GM19035 (cell line): ENCODE results near the gene OR8B3.
A peak's percentile ranks its signal among the peaks of the same experiment; 100 is the strongest.
"Not testable (repeated sequence)": the region's sequence is repeated elsewhere in the genome, so short reads cannot be mapped to it uniquely, and the experiment has no call there.

Experiments
- ATAC-seq: cut with Tn5 transposase; IDR thresholded peaks from one replicate; pipeline ENCODE4 v1.9.1; 2021; ENCODE audit not compliant: unreplicated experiment

OR8B3 gene, protein sequence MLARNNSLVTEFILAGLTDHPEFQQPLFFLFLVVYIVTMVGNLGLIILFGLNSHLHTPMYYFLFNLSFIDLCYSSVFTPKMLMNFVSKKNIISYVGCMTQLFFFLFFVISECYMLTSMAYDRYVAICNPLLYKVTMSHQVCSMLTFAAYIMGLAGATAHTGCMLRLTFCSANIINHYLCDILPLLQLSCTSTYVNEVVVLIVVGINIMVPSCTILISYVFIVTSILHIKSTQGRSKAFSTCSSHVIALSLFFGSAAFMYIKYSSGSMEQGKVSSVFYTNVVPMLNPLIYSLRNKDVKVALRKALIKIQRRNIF

DNA sequence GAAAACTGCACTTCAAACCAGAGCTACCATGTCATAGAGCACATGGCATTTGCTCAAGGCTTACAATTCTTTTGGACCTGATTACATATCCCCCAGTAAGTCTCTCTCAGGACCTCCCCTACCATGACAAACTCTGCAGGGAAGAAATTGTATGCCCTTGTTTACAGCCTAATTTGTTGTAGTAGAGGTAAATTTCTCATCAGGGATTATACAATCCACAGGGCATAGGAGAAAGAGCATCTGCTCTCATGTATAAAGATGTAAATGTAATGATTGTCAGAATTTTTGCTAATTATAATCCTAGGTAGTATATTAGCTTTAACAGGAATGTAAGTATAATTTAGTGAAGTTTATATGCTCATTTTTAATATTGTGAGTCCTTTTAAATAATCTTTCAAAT lies at the start of gene OR8B3:
Gene OR8B3, minus strand, starts transcription at position 101 of the 400 bp plus-strand sequence. CDS start 1,673 bp downstream, outside the sequence.
- no peak for ATAC-seq

DNA sequence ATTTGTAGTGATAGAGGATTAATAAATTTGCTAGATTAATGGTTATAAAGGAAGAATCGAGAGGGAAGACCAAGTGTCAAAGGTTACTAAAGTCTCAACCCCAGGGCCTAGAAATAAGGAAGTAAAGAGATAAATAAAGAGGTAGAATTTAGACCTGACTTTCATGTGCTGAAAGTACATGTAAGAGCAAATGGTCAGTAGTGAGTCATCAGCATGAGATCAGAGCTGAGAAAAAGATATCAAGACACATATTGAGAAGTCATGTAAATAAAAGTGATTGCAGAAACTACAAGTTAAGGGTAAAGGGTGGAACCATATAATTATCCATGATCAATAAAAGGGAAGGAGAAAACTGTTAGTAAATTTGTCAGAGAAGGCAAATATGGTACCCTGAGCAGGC lies 48.1 kb upstream of the OR8B3 start:
- no peak for ATAC-seq

DNA sequence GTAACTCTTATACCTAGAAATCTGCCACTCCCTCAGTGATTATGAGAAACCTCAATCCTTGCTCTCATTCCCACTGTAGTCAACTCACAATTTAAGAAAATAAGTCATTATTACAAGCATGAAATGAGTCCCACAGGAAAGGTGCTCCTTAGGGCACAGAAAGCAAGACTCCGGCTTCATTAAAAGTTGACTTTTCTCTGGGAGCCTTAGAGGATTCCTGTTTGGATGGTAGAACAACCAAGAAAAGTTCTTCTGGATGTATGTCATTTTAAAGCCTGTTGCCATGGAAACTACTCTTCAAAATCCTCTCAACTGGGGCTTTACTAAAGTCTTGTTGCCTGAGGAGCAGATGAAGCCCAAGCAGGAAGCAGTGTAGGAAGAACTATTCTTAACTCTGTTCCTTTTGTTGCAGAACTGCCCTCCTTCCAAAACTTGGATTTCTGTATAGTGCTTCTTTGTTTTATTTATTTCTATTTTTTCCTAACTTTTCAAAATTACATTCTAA lies 46.9 kb upstream of the OR8B3 start, which contains the start of gene OR8B8:
Gene OR8B8, minus strand, starts transcription at position 51 of the 505 bp plus-strand sequence. CDS start 4,611 bp downstream, outside the sequence.
- no peak for ATAC-seq

DNA sequence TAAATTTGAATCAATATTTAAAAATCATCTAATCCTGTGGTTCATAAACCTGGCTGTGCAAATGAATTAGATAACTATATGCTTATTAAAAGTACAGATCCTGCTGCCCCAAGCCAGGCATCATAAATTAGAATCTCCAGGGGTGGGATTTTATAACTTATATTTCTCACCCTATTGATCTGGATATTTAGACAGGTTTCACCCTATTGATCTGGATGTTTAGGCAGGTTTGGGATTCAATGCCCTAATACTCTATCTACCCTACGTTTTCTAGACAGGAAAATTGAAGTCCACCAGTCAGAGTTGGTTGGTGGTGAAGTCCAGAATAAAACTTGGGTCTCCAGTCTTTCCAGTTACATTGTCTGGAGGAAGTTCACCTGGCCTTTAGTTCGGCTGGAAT lies 44.0 kb upstream of the OR8B3 start:
- no peak for ATAC-seq

DNA sequence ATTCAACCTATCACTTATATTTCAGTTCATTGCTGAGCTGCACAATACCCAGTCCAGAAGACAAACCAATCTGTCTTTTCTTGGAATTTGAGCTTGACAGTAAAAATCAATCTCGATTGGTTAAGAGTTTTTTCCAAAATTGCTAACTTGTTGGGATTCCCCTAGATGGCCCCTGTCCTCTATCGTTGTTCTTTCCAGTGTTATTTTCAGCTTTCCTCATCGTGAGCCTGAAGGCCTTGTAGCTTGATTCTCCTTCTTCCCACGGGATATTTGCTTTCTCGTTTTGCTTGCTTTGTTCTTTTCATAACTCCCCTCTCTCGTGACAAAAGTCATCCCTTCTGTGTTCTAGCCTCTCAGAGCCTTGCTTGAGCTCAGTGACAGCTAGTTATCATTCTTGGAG lies 43.6 kb upstream of the OR8B3 start:
- no peak for ATAC-seq

DNA sequence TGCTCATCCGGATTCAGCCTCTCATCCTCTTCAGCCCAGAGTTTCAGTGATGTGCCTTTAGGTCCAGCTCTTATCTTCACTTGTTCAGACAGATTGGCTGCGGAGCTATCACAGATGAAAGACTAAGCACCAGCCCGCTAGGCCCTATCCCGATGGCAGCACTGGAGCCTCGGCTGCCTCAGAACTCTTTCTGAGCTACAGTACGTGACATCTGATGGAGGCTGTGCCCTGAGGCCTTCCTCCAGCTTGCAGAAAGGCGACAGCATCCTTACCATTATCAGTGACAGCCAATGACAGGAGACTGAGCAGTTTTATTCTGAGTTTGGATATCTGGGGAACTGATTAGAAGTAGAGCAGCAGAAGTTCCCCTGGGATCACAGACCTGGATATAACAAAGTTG lies 42.7 kb upstream of the OR8B3 start:
- ATAC-seq = no peak

DNA sequence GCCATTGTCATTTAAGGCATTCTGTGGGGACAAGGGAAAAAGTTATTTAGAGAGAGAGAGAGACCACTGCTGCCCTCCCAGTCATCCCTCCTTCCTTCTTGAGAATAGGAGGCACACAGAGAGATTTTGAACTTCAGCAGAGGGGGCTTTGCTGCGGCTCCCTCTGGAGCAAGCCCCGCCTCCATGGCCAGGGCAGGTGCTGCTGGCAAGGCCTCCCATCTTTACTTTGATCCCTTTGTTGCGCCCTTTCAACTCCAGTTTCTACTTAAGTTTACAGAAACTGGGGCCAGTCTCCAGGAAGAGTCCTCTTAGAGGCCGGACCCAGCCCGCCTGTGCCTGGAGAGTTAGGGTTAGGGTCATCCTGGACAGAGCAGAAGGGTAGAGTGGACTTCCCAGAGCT lies 42.3 kb upstream of the OR8B3 start:
- no peak for ATAC-seq

DNA sequence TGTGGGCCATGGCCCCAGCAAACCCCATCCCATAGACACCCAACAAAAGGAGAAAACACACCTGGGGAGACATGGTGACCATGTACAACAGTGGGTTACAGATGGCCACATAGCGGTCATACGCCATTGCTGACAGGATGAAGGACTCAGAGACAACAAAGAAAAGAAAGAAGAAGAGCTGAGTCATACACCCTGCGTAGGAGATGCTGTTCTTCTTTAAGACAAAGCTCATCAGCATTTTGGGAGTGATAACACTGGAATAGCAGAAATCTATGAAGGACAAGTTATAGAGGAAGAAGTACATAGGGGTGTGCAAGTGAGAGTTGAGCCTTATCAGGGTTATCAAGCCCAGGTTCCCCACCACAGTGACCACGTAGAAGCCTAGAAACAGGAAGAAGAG lies 41.8 kb upstream of the OR8B3 start:
- ATAC-seq = no peak

DNA sequence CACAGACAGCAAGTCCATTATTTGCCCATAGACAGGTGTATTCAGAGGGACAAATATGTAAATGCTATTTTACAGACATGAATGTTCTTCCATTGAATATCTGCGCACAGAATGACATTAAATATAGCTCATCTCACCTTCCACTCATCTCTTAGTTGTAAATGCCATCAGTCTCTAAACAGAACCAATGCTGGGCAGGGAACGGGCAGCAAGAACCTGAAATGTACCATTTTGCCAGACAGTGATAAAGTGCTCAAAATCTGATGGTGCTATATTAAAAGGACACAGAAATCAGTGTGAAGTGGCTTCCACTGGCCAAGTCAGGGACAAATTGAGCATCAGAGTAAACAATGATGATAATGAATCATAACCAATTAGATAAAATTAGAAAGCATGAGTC lies 35.9 kb upstream of the OR8B3 start:
- ATAC-seq = no peak

DNA sequence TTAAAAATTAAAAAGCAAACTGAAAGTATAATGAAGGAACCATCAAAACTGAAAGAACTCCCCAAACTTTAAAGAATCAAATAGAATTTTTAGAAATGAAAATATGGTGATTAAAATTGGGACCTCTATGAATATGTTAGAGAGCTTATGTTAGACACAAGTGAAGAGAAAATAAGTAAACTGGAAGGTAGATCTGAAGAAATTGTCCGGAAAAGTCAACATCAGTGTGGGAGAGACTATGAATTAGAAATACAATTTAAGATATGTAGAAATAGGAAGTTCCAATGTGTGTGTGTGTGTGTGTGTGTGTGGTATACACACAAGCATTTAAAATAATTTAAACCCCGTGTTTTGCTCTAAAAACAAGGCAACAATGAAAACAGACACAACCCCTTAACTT lies 30.8 kb upstream of the OR8B3 start:
- no peak for ATAC-seq

DNA sequence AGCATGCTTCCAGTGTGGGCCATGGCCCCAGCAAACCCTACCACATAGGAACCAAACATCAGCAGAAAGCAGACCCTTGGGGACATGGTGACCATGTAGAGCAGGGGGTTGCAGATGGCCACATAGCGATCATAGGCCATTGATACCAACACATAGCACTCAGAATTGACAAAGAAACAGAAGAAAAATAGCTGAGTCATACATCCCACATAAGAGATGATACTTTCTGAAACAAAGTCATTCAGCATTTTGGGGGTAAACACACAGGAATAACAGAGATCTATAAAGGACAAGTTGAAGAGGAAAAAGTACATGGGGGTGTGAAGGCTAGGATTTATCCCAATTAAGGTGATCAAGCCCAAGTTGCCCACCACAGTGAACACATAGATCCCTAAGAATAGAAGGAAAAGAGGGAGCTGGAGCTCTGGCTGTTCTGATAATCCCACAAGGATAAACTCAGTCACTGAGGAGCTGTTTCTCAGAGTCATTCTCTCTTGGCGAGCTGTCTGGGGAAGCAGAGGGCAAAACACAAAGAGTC lies 25.6 kb upstream of the OR8B3 start, which contains the start of gene OR8B4:
Gene OR8B4, minus strand, starts transcription at position 488 of the 538 bp plus-strand sequence. Its CDS starts 0 bp downstream, at position 488.
- ATAC-seq = no peak

DNA sequence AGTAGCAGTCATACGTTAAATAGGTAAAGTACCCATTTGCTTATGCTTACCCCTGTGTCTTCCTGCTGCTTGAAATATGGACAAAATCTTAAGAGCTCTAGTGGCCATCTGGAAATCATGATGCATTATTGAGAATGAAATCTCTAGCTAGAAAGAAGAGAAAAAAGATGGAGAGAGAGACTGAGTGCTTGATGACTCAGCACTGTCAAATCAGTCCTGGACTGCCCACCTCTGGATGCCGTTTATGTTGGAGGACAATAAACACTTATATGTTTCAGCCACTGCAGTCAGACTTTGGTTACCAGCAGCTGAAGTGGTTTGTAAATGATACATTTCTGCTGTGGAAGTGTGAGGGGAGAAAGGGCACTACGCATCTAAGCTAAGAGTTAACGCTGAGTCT lies 22.2 kb upstream of the OR8B3 start:
- ATAC-seq = no peak

DNA sequence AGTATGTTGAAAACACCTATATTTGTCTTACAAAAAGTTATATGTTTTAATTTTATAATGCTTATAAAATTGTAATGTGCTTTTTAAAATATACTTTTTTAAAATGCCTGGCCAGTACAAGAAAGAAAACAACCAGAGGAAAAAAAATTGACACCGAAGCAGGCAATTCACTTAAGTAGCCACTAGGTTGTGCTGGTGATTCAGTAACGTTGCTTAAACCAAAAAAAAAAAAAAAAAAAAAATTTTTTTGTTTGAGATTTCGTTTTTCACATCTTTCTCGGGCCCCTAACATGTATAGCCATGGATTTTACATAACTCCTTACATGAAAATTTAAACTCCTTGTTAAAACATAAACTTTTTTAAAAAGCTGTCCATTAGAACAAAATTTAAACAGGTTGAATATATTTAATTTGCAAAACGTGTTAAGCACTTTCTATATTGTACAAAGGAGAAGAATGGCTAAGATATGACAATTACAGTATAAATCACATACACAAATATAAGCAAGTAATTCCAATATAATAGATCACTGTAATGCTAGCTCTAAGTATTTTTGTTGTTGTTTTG lies 16.6 kb upstream of the OR8B3 start:
- ATAC-seq = peak; percentile 68

DNA sequence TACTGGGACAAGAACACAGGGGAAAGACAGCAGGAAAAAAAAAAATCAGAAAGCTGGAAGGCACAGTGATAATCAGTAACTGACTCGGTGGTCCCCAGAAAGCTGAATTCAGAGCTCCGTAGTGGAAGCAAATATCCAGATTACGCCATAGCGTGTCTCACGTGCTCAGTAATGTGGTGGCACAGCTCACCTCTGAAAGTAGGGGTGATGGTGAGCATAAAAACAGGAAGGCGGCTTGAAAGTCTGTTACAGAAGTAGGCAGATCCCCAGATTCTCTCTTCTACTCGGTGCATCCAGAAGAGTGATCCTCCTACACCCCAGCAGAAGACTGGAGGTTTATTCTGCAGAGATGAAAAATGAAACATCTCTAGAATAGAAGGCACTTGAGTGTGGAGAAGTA lies 11.1 kb upstream of the OR8B3 start:
- no peak for ATAC-seq

DNA sequence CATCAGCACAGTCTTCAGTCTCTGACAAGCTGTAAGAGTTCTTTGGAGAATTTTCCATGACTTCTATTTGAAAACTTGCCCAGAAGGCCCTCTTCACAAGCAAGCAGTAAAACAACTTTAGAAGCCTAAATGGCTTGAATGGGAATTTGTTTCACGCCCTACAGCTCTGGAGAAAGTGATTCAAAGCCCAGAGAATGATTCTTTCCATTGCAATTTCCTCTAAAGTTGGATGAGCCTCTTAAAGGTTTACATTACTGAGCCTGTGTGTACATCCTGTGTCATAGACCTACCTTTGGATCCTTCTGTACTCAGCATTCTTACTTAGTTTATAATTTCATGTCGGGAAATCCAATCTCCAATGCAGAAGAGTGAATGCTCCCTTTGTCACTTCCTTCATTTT lies 6.8 kb upstream of the OR8B3 start:
- no peak for ATAC-seq

DNA sequence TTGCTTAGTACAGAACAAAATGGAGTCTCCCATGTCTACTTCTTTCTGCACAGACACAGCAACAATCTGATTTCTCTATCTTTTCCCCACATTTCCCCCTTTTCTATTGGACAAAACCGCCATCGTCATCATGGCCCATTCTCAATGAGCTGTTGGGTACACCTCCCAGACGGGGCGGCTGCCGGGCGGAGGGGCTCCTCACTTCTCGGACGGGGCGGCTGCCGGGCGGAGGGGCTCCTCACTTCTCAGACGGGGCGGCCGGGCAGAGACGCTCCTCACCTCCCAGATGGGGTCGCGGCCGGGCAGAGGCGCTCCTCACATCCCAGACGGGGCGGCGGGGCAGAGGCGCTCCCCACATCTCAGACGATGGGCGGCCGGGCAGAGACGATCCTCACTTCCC lies 4.4 kb upstream of the OR8B3 start:
- not testable (repeated sequence) for ATAC-seq

DNA sequence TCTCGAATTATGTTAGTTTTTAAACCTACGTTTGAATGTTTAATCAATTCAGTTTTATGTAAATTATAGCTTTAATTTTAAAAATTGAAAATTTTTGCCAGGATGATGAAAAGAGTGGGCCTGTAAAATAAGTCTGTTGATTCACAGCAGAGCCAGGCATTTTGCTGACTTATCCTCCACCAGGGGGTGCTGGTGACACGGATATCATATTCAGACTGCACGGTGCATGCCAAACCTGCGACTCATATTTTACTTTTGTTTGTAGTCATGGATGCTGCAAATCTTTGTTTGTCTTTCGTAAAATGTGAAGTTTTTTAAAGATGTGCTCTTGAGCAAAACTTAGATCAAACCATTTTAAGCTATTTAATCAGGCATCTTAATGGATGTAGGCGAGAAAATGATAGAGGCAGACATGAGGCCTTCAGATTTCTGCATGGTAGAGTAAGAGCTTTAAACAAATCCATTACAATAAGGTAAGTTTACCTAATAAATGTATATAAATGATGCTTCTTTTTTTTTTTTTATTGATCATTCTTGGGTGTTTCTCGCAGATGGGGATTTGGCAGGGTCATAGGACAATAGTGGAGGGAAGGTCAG lies 3.6 kb upstream of the OR8B3 start:
- peak; percentile 98 for ATAC-seq

DNA sequence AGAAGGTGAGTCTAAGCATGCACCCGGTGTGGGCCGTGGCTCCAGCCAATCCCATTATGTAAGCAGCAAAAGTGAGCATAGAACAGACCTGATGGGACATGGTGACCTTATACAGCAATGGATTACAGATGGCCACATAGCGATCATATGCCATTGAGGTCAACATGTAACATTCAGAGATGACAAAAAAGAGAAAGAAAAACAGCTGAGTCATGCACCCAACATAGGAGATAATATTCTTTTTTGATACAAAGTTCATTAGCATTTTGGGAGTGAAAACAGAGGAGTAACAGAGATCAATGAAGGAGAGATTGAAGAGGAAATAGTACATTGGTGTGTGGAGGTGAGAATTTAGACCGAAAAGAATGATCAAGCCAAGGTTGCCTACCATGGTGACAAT lies 2.0 kb downstream of the OR8B3 start:
- not testable (repeated sequence) for ATAC-seq

DNA sequence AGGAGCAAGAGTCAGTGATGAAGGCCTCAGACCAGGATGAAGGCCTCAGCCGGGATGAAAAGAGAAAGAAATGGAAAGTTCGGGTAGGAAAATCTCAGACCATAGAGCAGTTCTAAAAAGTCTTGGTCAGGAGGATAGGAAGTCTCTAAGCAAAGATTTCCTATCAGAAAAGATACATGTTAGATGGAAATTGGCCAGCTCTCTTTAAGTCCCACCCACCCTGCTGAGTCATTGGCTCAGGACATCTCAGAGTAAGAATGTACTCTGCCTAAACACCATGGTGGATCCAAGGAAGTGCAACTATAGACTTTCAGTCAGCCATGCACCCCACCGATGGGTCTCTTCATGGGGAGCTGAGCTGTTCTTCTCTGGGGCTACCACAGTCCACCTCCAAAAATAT lies 4.4 kb downstream of the OR8B3 start:
- ATAC-seq = no peak

DNA sequence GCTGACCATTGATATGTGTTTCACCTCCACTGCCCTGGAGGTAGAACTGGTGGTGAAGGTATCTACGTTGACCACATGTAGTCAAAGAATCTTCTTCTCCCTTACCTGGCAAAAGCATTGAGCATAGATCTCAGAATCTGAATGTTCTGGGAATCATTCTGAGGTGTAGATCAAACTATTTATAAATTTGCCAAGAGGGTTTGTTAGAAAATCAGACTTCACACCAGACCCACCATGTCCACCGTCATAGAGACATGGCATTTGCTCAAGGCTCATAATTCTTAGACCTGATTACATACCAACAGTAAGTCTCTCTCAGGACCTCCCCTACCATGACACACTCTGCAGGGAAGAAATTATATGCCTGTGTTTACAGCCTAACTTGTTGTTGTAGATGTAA lies 14.4 kb downstream of the OR8B3 start, which contains the start of gene OR8B2:
Gene OR8B2, minus strand, starts transcription at position 101 of the 400 bp plus-strand sequence. CDS start 1,156 bp downstream, outside the sequence.
- ATAC-seq = no peak

DNA sequence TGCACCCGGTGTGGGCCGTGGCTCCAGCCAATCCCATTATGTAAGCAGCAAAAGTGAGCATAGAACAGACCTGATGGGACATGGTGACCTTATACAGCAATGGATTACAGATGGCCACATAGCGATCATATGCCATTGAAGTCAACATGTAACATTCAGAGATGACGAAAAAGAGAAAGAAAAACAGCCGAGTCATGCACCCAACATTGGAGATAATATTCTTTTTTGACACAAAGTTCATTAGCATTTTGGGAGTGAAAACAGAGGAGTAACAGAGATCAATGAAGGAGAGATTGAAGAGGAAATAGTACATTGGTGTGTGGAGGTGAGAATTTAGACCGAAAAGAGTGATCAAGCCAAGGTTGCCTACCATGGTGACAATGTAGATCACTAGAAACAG lies 16.0 kb downstream of the OR8B3 start:
- ATAC-seq = not testable (repeated sequence)

DNA sequence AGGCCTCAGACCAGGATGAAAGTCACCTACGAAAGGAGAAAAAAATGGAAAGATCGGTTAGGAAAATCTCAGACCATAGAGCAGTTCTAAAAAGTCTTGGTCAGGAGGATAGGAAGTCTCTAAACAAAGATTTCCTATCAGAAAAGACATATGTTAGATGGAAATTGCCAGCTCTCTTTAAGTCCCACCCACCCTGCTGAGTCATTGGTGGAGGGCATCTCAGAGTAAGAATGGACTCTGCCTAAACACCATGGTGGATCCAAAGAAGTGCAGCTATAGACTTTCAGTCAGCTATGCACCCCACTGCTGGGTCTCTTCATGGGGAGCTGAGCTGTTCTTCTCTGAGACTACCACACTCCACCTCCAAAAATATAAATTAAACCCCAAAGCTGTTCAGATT lies 18.2 kb downstream of the OR8B3 start:
- ATAC-seq = no peak
